NB4 (cell line): Measurements from ENCODE around the gene CHPF2.

ENCODE experiments used
- DNase-seq: peaks from one replicate; pipeline ENCODE4 v3.0.0; 2010; ENCODE audit warnings: low read depth
- H3K4me3 ChIP-seq: one replicate; pipeline ENCODE4 v1.5.1; 2011; ENCODE audit warnings: mild to moderate bottlenecking, low read depth, low read length, moderate library complexity
- CTCF ChIP-seq: IDR thresholded peaks from one replicate; pipeline ENCODE4 v1.5.1; 2012; ENCODE audit warnings: low read depth, low read length
- MAX ChIP-seq: IDR thresholded peaks from 2 replicates; pipeline ENCODE4 v1.6.1; 2011; ENCODE audit warnings: low read depth, low read length
- MYC ChIP-seq: IDR thresholded peaks from 2 replicates; pipeline ENCODE4 v1.6.1; 2011; ENCODE audit warnings: low read depth, low read length
- POLR2A ChIP-seq: IDR thresholded peaks from 2 replicates; pipeline ENCODE4 v1.6.1; 2011; ENCODE audit warnings: mild to moderate bottlenecking; ENCODE audit not compliant: insufficient read length; ENCODE audit errors: extremely low read depth

CHPF2 gene

DNA sequence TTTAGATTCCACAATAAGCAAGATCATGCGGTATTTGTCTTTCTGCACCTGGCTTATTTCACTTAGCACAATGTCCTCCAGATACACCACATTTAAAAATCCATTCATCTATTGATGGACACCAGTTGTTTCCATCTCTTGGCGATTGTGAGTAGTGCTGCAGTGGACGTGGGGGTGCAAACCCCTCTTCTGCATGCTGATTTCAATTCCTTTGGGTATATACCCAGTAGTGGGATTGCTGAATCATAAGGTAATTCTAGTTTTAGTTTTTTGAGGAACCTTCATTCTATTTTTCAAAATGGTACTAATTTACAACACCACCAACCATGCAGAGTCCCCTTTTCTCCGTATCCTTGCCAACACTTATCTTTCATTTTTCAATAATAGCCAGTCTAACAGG is 43.2 kb upstream of the CHPF2 start:
- no peak for DNase-seq
- no peak for TF ChIP-seq MAX
- TF ChIP-seq MYC, result no peak
- TF ChIP-seq CTCF, result no peak
- no peak for TF ChIP-seq POLR2A
- no peak overlapping the region for H3K4me3 ChIP-seq

- no peak overlapping the region for H3K4me3 ChIP-seq
- no peak for DNase-seq
- TF ChIP-seq POLR2A, result no peak
- TF ChIP-seq CTCF, result no peak
- TF ChIP-seq MAX, result no peak
- no peak for TF ChIP-seq MYC
Measured at GRCh38 chr7:151191544-151191943, 40.7 kb upstream of the CHPF2 start.

DNA sequence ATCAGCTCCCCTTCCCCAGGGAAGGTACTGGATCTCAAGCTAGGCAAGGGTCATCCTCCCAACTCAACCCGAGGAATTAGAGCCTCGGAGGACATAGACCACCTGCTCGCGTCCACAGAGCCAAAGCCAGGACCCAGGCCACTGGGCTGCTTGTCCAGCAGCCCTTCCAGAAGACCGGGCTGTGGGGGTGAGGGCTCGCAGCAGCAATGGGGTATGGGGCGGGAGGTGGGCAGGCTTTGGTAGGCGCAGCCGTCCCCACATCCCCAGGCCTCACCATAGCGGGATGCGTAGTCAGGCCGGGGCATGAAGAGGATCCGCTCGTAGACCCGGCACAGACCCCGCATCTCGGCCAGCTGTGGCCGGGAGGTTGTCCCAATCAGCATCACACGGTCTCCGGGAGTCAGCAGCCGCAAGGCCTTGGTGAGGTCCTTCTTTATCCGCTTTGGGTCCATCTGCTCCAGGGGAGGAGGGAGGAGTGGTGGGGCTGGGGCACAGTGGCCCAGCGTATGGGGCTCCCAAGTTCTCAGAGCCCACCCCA is 40.2 kb upstream of the CHPF2 start:
- DNase-seq, result no peak
- TF ChIP-seq MAX (no peak), MYC (no peak), CTCF (no peak), POLR2A (no peak)
- no peak overlapping the region for H3K4me3 ChIP-seq

GRCh38 chr7:151193203-151193978 is 38.9 kb upstream of the CHPF2 start:
- DNase-seq, result no peak
- no peak for TF ChIP-seq CTCF

GRCh38 chr7:151194188-151194587 is 38.1 kb upstream of the CHPF2 start:
- TF ChIP-seq POLR2A, result no peak
- TF ChIP-seq MAX, result no peak
- no peak for TF ChIP-seq MYC
- TF ChIP-seq CTCF, result no peak
- H3K4me3 ChIP-seq, result no peak overlapping the region
- DNase-seq, result no peak

More at GRCh38 chr7:151193203-151193978, 38.9 kb upstream of the CHPF2 start:
- no peak overlapping the region for H3K4me3 ChIP-seq
